ENCODE results near the gene FBXW11.
"Not testable (repeated sequence)": the region's sequence is repeated elsewhere in the genome, so short reads cannot be mapped to it uniquely, and the experiment has no call there.

Gene FBXW11

DNA sequence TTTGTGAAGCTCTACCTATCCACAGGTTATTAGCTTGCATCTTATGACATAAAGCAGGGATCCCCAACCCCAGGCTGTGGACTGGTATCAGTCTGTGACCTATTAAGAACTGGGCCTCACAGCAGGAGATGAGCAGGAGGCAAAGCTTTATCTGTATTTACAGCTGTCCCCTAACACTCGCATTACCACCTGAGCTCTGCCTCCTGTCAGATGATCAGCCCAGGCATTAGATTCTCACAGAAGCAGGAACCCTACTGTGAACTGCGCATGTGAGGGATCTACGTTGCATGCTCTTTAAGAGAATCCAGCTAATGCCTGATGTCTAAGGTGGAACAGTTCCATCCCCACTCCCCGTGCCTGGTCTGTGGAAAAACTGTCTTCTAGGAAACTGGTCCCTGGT lies 19.7 kb downstream of the FBXW11 start:
- no peak for DNase-seq (ENCODE audit: low read depth in 2 of 3, low spot score in 1 of 3)

DNA sequence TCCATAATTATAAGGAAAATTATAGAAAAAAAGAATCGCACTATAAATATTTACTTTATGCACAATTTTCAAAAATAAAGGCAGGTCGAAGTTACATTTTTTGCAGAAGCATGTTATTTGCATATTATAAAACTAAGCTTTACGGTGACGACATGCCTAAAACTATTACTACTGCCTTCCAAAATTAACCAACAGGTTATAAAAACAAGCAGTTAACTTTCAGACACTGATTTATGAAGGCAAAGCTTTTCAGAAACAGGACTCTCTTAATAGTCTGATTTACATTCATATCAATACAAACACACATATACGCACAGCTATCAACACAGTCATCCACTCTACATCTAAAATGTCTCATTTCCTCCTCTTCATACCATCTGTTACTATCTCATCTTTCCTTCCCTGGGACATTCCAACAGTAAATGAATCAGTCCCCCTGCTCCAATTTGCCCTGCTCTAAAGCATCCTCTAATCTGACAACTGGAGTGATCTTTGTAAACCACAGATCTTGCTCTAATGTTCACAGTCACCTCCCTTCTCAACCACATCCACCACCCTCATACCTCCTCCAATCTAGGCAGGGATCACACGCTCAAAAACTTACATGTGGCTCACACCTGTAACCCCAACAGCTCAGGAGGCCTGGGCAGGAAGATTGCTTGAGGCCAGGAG lies 21.6 kb downstream of the FBXW11 start:
- DNase-seq (ENCODE audit: low read depth in 2 of 3, low spot score in 1 of 3): no peak

DNA sequence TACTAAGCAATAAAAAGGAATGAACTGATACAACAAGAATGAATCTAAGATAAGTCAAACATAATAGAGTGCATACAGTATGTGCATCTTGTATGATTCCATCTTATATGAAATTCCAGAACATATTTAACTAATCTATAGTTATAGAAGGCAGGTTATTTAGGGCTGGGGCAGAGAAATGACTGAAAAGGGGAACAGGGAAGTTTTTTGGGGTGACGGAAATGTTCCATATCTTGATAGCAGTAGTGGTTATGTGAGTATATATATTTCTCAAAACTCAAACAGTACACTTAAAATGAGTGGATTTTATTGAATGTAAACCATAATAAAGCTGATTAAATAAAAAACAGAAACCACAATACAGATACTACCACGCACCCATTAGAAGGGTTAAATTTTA lies 24.6 kb downstream of the FBXW11 start:
- DNase-seq (ENCODE audit: low read depth in 2 of 3, low spot score in 1 of 3): no peak

DNA sequence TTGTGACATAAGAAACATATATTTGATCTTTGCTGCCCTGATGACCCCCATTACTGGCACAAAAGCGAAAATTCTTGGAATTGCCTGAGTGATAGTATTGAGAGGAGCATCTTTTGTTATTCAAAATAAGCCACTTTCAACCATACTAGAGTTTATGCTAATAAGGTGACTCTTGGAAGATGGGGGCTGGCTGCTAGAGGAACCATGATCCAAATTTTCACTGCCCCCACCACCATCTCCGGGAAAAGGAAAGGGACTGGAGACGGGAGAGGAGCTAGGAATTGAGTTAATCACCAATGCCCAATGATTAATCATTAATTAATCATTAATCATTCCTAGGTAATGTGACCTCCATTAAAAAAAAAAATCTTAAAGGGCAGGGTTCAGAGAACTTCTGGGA lies 25.6 kb downstream of the FBXW11 start:
- no peak for DNase-seq (ENCODE audit: low read depth in 2 of 3, low spot score in 1 of 3)

DNA sequence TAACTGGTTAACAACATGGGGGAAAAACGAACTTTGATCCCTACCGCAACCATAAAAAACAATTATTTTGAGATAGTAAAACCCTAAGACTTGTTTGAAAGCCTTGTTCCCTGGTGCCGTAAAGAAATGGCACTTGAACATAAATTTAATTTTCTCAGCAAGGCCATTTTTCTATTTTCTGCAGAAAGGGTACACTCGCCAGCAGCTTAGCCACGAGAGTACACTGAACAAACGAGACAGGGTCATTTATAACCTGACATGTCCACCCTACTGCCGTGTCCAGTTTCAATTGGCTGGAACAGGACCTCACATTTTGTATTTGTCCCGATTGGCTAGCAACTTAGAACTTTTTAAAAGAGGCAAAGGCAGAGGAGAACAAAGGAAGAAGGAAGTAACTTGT lies 26.8 kb downstream of the FBXW11 start:
- DNase-seq (ENCODE audit: low read depth in 2 of 3, low spot score in 1 of 3): no peak

DNA sequence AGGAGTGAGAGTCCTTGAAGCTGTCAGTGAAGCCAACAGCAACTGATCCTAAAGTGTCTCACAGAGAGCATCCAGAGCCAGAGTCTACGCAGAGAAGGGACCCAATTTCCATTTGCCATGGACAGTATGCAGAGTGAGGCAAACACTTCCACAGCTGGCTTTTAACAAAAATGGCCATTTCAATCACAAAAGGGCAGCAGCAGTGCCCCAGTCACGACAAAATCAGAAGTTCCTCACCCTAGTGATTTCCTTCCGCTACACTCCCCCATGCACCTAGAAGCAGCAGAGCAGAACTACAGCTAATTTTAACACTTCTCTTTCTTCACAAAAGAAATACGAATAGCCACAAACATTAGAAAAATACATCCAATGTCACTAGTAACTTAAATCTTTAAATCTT lies 27.9 kb downstream of the FBXW11 start:
- DNase-seq (ENCODE audit: low read depth in 2 of 3, low spot score in 1 of 3): no peak

GRCh38 chr5:171978016-171978415 lies 28.4 kb downstream of the FBXW11 start:
- DNase-seq (ENCODE audit: low read depth in 2 of 3, low spot score in 1 of 3): no peak

- DNase-seq (ENCODE audit: low read depth in 2 of 3, low spot score in 1 of 3): not testable (repeated sequence)
Measured at GRCh38 chr5:171977244-171977950, 29.0 kb downstream of the FBXW11 start.

DNA sequence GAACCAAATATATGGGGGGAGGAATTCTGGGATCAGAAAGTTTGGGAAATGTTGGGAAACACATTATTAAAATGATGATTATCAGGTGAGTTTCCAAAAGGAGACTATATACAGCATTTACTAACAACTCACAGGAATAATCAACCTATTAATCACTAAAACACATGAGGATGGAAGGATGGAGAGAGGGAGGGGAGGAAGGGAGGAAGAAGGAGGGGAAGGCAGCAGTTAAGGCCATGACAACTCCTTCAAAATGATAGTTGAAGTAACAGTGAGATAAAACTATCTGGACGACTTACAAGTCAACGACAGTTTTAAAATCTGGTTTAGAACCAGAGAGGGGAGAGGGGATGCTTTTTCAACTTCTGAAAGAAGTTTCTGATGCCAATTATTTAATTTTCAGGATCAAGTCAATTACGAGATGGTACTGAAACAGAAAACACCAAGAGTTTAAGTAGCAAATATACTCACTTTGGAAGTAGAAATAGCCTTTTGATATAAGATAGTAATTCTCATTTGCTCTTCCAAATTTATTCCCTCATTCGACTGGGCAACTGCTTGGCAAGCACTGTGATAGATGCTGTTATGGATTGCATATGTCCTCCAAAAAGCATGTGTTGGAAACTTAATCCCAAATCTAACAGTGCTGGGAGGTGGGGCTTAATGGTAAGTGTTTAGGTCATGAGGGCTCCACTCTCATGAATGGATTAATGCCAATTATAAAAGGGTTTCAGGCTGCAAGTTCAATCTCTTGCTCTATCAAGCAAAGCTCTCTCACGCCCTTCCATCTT lies 30.4 kb downstream of the FBXW11 start:
- no peak for DNase-seq (ENCODE audit: low read depth in 2 of 3, low spot score in 1 of 3)

DNA sequence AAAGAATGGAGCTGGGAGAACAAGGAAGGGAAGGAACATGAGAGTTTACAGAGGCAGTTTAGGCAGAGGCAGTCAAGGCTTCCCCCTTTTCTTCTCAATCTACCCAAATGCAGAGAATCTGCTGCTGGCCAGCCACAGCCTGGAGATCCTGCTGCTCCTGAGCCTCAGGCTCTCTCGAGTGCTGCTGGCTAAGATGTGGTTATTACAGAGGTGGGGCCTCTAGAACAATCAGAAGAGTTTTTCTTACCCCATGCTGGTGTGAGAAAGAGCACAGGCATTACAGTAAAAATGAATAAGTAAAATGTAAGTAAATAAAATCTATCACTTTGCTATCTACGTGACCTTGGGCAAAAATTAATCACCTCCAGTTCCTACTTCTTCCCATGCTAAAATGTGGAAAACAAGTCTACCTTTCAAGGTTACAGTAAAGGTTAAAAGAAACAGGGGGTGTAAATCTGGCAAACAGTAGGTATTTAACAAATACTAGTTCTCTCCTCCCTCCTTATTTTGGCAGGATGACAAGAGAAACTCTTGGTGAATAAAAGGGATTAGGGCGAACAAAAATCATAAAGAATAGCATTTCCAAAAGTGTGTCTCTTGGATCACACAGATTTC lies 31.1 kb downstream of the FBXW11 start:
- DNase-seq (ENCODE audit: low read depth in 2 of 3, low spot score in 1 of 3): no peak

- DNase-seq (ENCODE audit: low read depth in 2 of 3, low spot score in 1 of 3): no peak
Measured at GRCh38 chr5:171970826-171971225, 35.6 kb downstream of the FBXW11 start.

GRCh38 chr5:171969288-171969880 lies 37.1 kb downstream of the FBXW11 start:
- DNase-seq (ENCODE audit: low read depth in 2 of 3, low spot score in 1 of 3): no peak

DNA sequence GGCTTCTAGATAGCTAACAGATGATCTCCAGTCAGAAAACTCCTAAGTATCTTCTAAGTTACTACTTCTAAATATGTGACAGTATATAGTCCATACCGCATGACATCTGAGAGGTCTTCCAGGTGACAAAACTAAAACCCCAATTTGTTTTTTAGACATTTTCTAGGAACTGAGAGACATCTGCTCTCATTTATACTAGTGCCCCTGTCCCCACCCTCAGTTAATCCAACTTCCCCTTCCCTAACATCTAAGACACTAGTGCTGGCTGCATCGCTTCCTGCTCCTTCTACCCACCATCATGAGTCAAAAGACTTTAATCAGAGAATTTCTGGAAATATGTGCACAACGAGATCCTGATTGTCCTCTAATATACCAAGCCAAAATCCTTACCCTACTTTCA lies 37.9 kb downstream of the FBXW11 start:
- DNase-seq (ENCODE audit: low read depth in 2 of 3, low spot score in 1 of 3): no peak

- no peak for DNase-seq (ENCODE audit: low read depth in 2 of 3, low spot score in 1 of 3)
Measured at GRCh38 chr5:171966964-171967363, 39.5 kb downstream of the FBXW11 start.

GRCh38 chr5:171966270-171966669 lies 40.2 kb downstream of the FBXW11 start:
- DNase-seq (ENCODE audit: low read depth in 2 of 3, low spot score in 1 of 3): no peak

- peak in 1 of 3 donors; percentile 30 for DNase-seq (ENCODE audit: low read depth in 2 of 3, low spot score in 1 of 3)
Measured at GRCh38 chr5:171965745-171966144, 40.7 kb downstream of the FBXW11 start.

DNA sequence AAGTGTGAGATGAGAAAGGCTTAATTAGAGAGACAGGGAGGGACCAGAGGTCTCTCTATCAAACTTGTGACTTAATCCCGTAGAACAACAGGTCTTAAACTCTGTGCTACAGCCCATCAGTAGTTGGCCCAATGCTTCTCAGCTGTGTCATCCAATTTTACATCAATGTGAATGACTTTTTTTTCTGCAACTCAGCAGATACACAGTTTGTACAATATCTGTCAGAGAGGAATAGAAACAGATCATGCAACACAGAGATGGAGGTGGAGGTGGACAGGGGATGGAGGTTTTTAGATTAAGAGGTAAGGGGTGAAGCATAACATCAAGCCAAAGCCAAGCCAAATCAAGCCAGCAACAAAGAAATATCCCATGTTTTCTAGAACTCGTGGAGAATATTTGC lies 43.0 kb downstream of the FBXW11 start:
- DNase-seq (ENCODE audit: low read depth in 2 of 3, low spot score in 1 of 3): no peak

- peak; percentile 36 to 47 (median 36) for DNase-seq (ENCODE audit: low read depth in 2 of 3, low spot score in 1 of 3)
Measured at GRCh38 chr5:171961117-171961516, 45.3 kb downstream of the FBXW11 start.

- peak; percentile 54 to 72 (median 57) for DNase-seq (ENCODE audit: low read depth in 2 of 3, low spot score in 1 of 3)
Measured at GRCh38 chr5:171957591-171958251, 48.7 kb downstream of the FBXW11 start.

DNA sequence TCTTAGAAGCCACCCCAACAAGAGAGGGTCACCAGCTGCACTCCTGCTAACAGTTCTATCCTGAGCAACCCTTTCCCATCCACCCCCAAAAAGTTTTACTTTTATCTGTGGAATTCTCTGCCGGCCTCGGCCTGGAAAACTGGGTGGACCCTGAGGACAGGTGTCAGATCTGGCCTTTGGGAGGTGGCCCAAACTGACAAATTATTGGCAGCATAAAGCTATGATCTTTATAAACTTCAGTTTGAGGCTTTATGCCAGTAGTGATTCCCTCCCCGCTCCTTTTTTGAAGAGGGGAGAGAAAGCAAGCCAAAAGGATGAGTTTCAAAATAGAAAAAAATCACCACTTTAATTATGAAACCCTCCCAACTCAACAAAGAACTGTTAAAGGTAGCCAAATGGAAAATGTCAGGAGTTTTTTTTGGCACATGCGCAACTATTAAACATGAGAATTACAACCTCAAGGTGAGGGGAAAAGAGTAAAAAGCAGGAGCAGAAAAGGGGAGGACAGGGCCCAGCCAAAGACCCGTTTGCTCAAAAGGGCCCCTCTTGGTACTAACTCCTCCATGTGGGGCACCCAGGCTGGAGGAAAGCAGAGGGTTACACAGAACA lies 49.4 kb downstream of the FBXW11 start:
- no peak for DNase-seq (ENCODE audit: low read depth in 2 of 3, low spot score in 1 of 3)
